Uterus (tissue), 4 donors: ENCODE measurements around the gene ARHGEF4. TPM values are rescaled to one million over a fixed set of nuclear protein-coding genes. Genes with fewer than 3 reads are reported as not detected.

Experiments
- DNase-seq, 2 donors: peaks; one replicate each; pipeline ENCODE4 v3.0.0-alpha.2; 2019 to 2020
- H3K27ac ChIP-seq, 2 donors: fragments of 200-600 bp; sonication (generic); 1 replicate in 1 of 2; 2 replicates in 1 of 2; pipeline ENCODE4 v1.5.1; 2016 to 2018
- H3K27me3 ChIP-seq, 2 donors: fragments of 200-600 bp; sonication (generic); one replicate each; pipeline ENCODE4 v1.5.1; 2018 to 2019; ENCODE audit warnings: control low read depth in 1 of 2
- H3K36me3 ChIP-seq, 2 donors: fragments of 200-600 bp; sonication (generic); one replicate each; pipeline ENCODE4 v1.5.1; 2019; ENCODE audit warnings: control low read depth in 1 of 2
- H3K4me1 ChIP-seq, 2 donors: fragments of 200-600 bp; sonication (generic); one replicate each; pipeline ENCODE4 v1.5.1; 2018 to 2019; ENCODE audit warnings: control low read depth in 1 of 2
- H3K4me3 ChIP-seq, 2 donors: fragments of 200-600 bp; sonication (generic); 1 replicate in 1 of 2; 2 replicates in 1 of 2; pipeline ENCODE4 v1.5.1; 2018 to 2019; ENCODE audit warnings: mild to moderate bottlenecking in 1 of 2
- H3K9me3 ChIP-seq, 2 donors: fragments of 200-600 bp; sonication (generic); one replicate each; pipeline ENCODE4 v1.5.1; 2019; ENCODE audit warnings: control low read depth in 1 of 2
- CTCF ChIP-seq, 4 experiments: fragments of 200-600 bp in 2 of 4; fragments of 450-650 bp in 2 of 4; sonication (generic) in 2 of 4; IDR thresholded peaks; one replicate each; pipeline ENCODE4 v1.5.1; 2016 to 2019; ENCODE audit warnings: antibody characterized with exemption in 4 of 4, mild to moderate bottlenecking in 2 of 4, moderate library complexity in 1 of 4
- POLR2A ChIP-seq, 2 donors: fragments of 450-650 bp; IDR thresholded peaks; one replicate each; pipeline ENCODE4 v1.6.1; 2016; ENCODE audit warnings: antibody characterized with exemption in 2 of 2, mild to moderate bottlenecking in 1 of 2, moderate library complexity in 1 of 2
- intact Hi-C: fragments of 100-400 bp; cut with DNase I; formaldehyde crosslinking; loops from one replicate; pipeline ENCODE4 v1.15.1; 2023; ENCODE audit warnings: low total_unique reads
- total RNA-seq, 4 donors: library from RNA; depleted of rRNA in 3 of 4; stranded (reverse); fragments of >200 nt in 3 of 4; gene quantifications; one replicate each; pipeline versions ENCODE4 v1.1.0 to v1.2.4, GENCODE V29; 2014 to 2023
- donor health status: DM: yes; HTN: yes; CAD: no.

ARHGEF4 gene
- total RNA-seq, 4 donors from 2014 or later = 1.8 to 26.2 (median 9.6) TPM

- Histone ChIP-seq H3K27me3 (no peaks in the 10 kb centered on the region), H3K36me3 (no peaks in the 10 kb centered on the region), H3K4me1 (no peaks in the 10 kb centered on the region), H3K9me3 (no peaks in the 10 kb centered on the region), H3K27ac (no peak overlapping the region), H3K4me3 (no peak overlapping the region)
- intact Hi-C loops = no loop called here
- no peak for DNase-seq
- no peak for TF ChIP-seq POLR2A (IDR thresholded peaks at IDR 0.05)
- no peak for TF ChIP-seq CTCF (IDR thresholded peaks at IDR 0.05)
Observed at GRCh38 chr2:130918393-130918792, 81.7 kb downstream of the ARHGEF4 start.

DNA sequence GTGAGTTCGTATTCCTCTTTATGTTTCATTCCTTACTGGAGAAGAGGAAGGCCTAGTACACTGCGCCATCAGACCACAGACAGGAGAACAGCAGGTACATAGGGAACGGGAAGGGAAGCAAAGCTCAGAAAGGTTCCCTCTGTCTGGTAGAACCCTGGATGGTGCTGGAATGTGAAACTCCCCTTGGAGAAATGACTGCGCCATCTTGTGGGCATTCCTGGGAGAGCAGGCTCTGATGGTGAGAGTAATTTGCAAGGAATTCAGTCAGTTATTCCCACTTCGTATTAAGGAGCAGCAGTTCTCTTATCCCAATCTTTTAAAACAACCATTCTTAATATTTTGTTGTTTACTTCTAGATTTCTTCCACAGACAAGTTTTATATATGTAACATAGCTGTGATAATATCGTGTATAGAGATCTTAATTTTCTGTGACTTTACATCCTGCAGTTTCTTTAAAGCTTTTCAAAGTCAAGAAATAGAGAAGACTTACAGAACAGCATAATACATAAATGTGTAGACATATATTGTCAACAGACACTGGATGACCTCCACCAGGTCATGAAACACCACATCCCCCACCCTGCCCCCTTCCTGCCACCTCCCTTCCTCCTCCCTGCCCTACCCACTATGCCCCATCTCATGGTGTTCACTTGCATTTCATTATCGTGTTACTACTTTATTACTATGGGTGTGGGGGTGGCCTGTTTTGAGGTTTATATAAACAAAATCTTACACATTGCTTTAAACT is 83.9 kb downstream of the ARHGEF4 start:
- Histone ChIP-seq H3K4me1 (no peaks in the 10 kb centered on the region), H3K9me3 (no peaks in the 10 kb centered on the region), H3K36me3 (no peaks in the 10 kb centered on the region), H3K4me3 (no peak overlapping the region), H3K27me3 (no peaks in the 10 kb centered on the region), H3K27ac (no peak overlapping the region)
- intact Hi-C loops = no loop called here
- TF ChIP-seq CTCF (IDR thresholded peaks at IDR 0.05) (peak; percentile 14 to 45 (median 20)), POLR2A (IDR thresholded peaks at IDR 0.05) (no peak)
- DNase-seq = no peak

DNA sequence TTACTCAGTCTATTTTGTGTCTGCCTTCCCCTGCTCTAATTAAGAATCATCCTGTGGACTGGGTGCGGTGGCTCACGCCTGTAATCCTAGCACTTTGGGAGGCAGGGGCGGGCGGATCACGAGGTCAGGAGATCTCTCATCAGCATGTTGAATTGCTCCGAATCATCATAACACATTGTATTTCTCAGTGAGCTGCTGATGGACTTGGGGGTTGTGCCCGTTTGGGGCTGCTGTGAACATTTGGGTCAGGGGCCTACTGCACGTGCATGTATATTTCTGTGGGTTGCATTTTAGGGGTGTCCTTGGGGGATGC is 84.4 kb downstream of the ARHGEF4 start:
- Histone ChIP-seq H3K27me3 (no peaks in the 10 kb centered on the region), H3K4me3 (no peak overlapping the region), H3K4me1 (no peaks in the 10 kb centered on the region), H3K36me3 (no peaks in the 10 kb centered on the region), H3K27ac (no peak overlapping the region), H3K9me3 (no peaks in the 10 kb centered on the region)
- no peak for TF ChIP-seq CTCF (IDR thresholded peaks at IDR 0.05)
- TF ChIP-seq POLR2A (IDR thresholded peaks at IDR 0.05) = no peak
- DNase-seq = no peak
- intact Hi-C loops = no loop called here

- no peaks in the 10 kb centered on the region for H3K4me1 ChIP-seq
- TF ChIP-seq CTCF (IDR thresholded peaks at IDR 0.05) (no peak), POLR2A (IDR thresholded peaks at IDR 0.05) (no peak)
- H3K27ac ChIP-seq = no peak overlapping the region
- intact Hi-C loops = no loop called here
- H3K27me3 ChIP-seq = no peaks in the 10 kb centered on the region
- DNase-seq = no peak
- H3K4me3 ChIP-seq = no peak overlapping the region
- H3K36me3 ChIP-seq = no peaks in the 10 kb centered on the region
- no peaks in the 10 kb centered on the region for H3K9me3 ChIP-seq
Observed at GRCh38 chr2:130922417-130922816, 85.7 kb downstream of the ARHGEF4 start.

- Histone ChIP-seq H3K4me3 (no peak overlapping the region), H3K4me1 (no peaks in the 10 kb centered on the region), H3K27ac (no peak overlapping the region), H3K9me3 (no peaks in the 10 kb centered on the region), H3K27me3 (no peaks in the 10 kb centered on the region), H3K36me3 (no peaks in the 10 kb centered on the region)
- no peak for TF ChIP-seq POLR2A (IDR thresholded peaks at IDR 0.05)
- no peak for TF ChIP-seq CTCF (IDR thresholded peaks at IDR 0.05)
- intact Hi-C loops = no loop called here
- DNase-seq = no peak
Observed at GRCh38 chr2:130928385-130928784, 91.7 kb downstream of the ARHGEF4 start.
